Stimulated activated CD8-positive, alpha-beta memory T cell treated with anti-CD3 and anti-CD28 coated beads, Interleukin-7, amount 100 ng/mL, for 24 hours (primary cell): ENCODE results near the gene CDH23.

ENCODE experiments used
- DNase-seq: peaks from one replicate; pipeline ENCODE4 v3.0.0-alpha.2; 2020; ENCODE audit warnings: low read depth

Gene CDH23

GRCh38 chr10:71799608-71800453, 403.1 kb downstream of the CDH23 start:
- DNase-seq: no peak

- DNase-seq: no peak
Measured at GRCh38 chr10:71801361-71801760, 404.6 kb downstream of the CDH23 start.

- DNase-seq: no peak
Measured at GRCh38 chr10:71802235-71802634, 405.5 kb downstream of the CDH23 start.

GRCh38 chr10:71802715-71803488, 406.2 kb downstream of the CDH23 start:
- no peak for DNase-seq

- no peak for DNase-seq
Measured at GRCh38 chr10:71804077-71804476, 407.4 kb downstream of the CDH23 start.

- no peak for DNase-seq
Measured at GRCh38 chr10:71805776-71806703, 409.3 kb downstream of the CDH23 start.

- no peak for DNase-seq
Measured at GRCh38 chr10:71806704-71807556, 410.2 kb downstream of the CDH23 start.

- no peak for DNase-seq
Measured at GRCh38 chr10:71807557-71808510, 411.1 kb downstream of the CDH23 start.

- no peak for DNase-seq
Measured at GRCh38 chr10:71809628-71810027, 412.9 kb downstream of the CDH23 start.

GRCh38 chr10:71810048-71810750, 413.5 kb downstream of the CDH23 start:
- DNase-seq: no peak

- no peak for DNase-seq
Measured at GRCh38 chr10:71811351-71811750, 414.6 kb downstream of the CDH23 start.

GRCh38 chr10:71812016-71812912, 415.5 kb downstream of the CDH23 start:
- DNase-seq: peak; percentile 56

- DNase-seq: no peak
Measured at GRCh38 chr10:71812913-71813590, 416.3 kb downstream of the CDH23 start.

- DNase-seq: no peak
Measured at GRCh38 chr10:71814922-71815411, 418.2 kb downstream of the CDH23 start.

GRCh38 chr10:71815515-71816130, 418.9 kb downstream of the CDH23 start:
- no peak for DNase-seq

- DNase-seq: no peak
Measured at GRCh38 chr10:71816421-71816851, 419.7 kb downstream of the CDH23 start.
